Mesothelial cell of epicardium (in vitro differentiated cells): ENCODE measurements around the gene RNF212. TPM values are rescaled to one million over a fixed set of nuclear protein-coding genes. Genes with fewer than 3 reads are reported as not detected.
A peak's percentile ranks its signal among the peaks of the same experiment; 100 is the strongest.

ENCODE experiments used
- DNase-seq, 2 experiments: peaks; one replicate each; pipeline ENCODE4 v3.0.0; 2021; ENCODE audit warnings: low spot score in 2 of 2; ENCODE audit not compliant: unreplicated experiment in 2 of 2
- H3K27ac Mint-ChIP-seq: 2 replicates; pipeline ENCODE4 v1.8.0; 2021; ENCODE audit warnings: mixed read lengths
- H3K27me3 Mint-ChIP-seq: 2 replicates; pipeline ENCODE4 v1.8.0; 2021; ENCODE audit warnings: low read depth, mixed read lengths
- H3K36me3 Mint-ChIP-seq: 2 replicates; pipeline ENCODE4 v1.8.0; 2021; ENCODE audit warnings: mixed read lengths
- H3K4me1 Mint-ChIP-seq: 2 replicates; pipeline ENCODE4 v1.8.0; 2021; ENCODE audit warnings: mixed read lengths
- H3K4me3 Mint-ChIP-seq: 2 replicates; pipeline ENCODE4 v1.8.0; 2021; ENCODE audit warnings: mild to moderate bottlenecking, moderate library complexity, mixed read lengths
- H3K9me3 Mint-ChIP-seq: 2 replicates; pipeline ENCODE4 v1.8.0; 2021; ENCODE audit warnings: mixed read lengths
- total RNA-seq: library from RNA; stranded (reverse); gene quantifications from 3 replicates; pipeline ENCODE4 v1.2.1, GENCODE V29; 2021
- TF ChIP-seq, protein P1 (sequence below): fragments of 200-600 bp; sonication (generic); IDR thresholded peaks from one replicate; pipeline ENCODE4 v1.5.0; 2021; ENCODE audit warnings: antibody characterized with exemption; ENCODE audit not compliant: unreplicated experiment

Gene RNF212
- total RNA-seq, 1 donor from 2014 or later: 10.9 TPM

GRCh38 chr4:1053080-1053661 is 60.2 kb downstream of the RNF212 start:
- Mint-ChIP-seq H3K27ac (no peak overlapping the region), H3K4me3 (no peak overlapping the region), H3K27me3 (peaks cover 86% of the 10 kb centered on the region), H3K9me3 (no peaks in the 10 kb centered on the region), H3K4me1 (no peaks in the 10 kb centered on the region), H3K36me3 (no peaks in the 10 kb centered on the region)
- TF ChIP-seq, protein P1, sequence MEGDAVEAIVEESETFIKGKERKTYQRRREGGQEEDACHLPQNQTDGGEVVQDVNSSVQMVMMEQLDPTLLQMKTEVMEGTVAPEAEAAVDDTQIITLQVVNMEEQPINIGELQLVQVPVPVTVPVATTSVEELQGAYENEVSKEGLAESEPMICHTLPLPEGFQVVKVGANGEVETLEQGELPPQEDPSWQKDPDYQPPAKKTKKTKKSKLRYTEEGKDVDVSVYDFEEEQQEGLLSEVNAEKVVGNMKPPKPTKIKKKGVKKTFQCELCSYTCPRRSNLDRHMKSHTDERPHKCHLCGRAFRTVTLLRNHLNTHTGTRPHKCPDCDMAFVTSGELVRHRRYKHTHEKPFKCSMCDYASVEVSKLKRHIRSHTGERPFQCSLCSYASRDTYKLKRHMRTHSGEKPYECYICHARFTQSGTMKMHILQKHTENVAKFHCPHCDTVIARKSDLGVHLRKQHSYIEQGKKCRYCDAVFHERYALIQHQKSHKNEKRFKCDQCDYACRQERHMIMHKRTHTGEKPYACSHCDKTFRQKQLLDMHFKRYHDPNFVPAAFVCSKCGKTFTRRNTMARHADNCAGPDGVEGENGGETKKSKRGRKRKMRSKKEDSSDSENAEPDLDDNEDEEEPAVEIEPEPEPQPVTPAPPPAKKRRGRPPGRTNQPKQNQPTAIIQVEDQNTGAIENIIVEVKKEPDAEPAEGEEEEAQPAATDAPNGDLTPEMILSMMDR: no peak
- DNase-seq: no peak

DNA sequence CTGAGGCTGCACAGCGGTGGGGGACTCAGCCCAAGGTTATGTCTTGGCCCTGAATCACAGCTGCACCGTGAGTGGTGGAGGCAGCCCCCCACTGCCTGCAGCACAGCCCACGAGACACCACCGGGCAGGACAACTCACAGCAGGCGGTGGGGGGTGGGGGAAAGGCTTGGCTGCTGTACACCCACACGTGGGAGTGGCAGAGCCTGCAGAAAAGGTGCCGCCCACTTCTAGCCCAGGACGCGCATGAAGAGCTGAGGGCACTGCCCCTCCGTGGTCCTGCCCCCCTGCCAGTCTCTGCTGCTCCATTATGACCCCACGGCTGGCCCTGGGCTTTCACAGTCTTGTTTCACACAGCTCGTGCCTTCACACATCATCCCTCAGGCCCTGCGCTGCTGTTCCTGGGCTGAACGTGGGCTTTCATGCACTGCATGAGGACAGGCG is 61.1 kb downstream of the RNF212 start:
- Mint-ChIP-seq H3K27ac (no peak overlapping the region), H3K27me3 (peaks cover 88% of the 10 kb centered on the region), H3K4me3 (no peak overlapping the region), H3K4me1 (peaks cover 2% of the 10 kb centered on the region), H3K36me3 (no peaks in the 10 kb centered on the region), H3K9me3 (no peaks in the 10 kb centered on the region)
- DNase-seq: no peak
- TF ChIP-seq, protein P1: no peak

DNA sequence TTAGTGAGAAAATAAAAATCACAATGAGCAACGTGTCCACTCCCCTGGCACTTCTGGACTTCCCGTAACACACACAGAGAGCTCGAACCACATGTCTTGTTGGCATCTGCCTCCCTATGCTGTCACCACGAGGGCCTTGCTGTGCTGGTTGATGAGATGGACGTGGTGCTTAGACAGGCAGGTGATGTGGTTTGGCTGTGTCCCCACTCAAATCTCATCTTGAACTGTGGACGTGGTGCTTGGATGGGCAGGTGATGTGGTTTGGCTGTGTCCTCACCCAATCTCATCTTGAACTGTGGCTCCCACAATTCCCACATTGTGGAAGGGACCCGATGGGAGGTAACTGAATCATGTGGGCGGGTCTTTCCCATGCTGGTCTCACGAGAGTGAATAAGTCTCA is 61.9 kb downstream of the RNF212 start:
- peaks cover 4% of the 10 kb centered on the region for H3K4me1 Mint-ChIP-seq
- no peak overlapping the region for H3K4me3 Mint-ChIP-seq
- TF ChIP-seq, protein P1: no peak
- H3K27me3 Mint-ChIP-seq: peaks cover 83% of the 10 kb centered on the region
- H3K9me3 Mint-ChIP-seq: no peaks in the 10 kb centered on the region
- H3K27ac Mint-ChIP-seq: no peak overlapping the region
- H3K36me3 Mint-ChIP-seq: no peaks in the 10 kb centered on the region
- DNase-seq: no peak

GRCh38 chr4:1050486-1051213 is 62.7 kb downstream of the RNF212 start:
- Mint-ChIP-seq H3K27ac (no peak overlapping the region), H3K4me3 (no peak overlapping the region), H3K36me3 (no peaks in the 10 kb centered on the region), H3K4me1 (peaks cover 4% of the 10 kb centered on the region), H3K9me3 (no peaks in the 10 kb centered on the region), H3K27me3 (peaks cover 75% of the 10 kb centered on the region)
- DNase-seq: no peak
- TF ChIP-seq, protein P1: peak; percentile 21

GRCh38 chr4:1049591-1049905 is 63.8 kb downstream of the RNF212 start:
- Mint-ChIP-seq H3K9me3 (no peaks in the 10 kb centered on the region), H3K36me3 (no peaks in the 10 kb centered on the region), H3K27ac (no peak overlapping the region), H3K27me3 (peaks cover 78% of the 10 kb centered on the region), H3K4me3 (no peak overlapping the region), H3K4me1 (peaks cover 4% of the 10 kb centered on the region)
- peak in 1 of 2 experiments; percentile 21 for DNase-seq
- TF ChIP-seq, protein P1: no peak
